Endothelial cell (in vitro differentiated cells): ENCODE data around the gene NMNAT2. TPM values are rescaled to one million over a fixed set of nuclear protein-coding genes. Genes with fewer than 3 reads are reported as not detected.

ENCODE experiments used
- DNase-seq: peaks from one replicate; pipeline ENCODE4 v3.0.0; 2021; ENCODE audit warnings: low spot score
- H3K27ac Mint-ChIP-seq: one replicate; pipeline ENCODE4 v1.8.0; 2021; ENCODE audit warnings: mixed read lengths, inconsistent platforms; ENCODE audit not compliant: unreplicated experiment
- H3K27me3 Mint-ChIP-seq: one replicate; pipeline ENCODE4 v1.8.0; 2021; ENCODE audit warnings: mild to moderate bottlenecking, moderate library complexity, mixed read lengths, inconsistent platforms; ENCODE audit not compliant: unreplicated experiment
- H3K36me3 Mint-ChIP-seq: one replicate; pipeline ENCODE4 v1.8.0; 2021; ENCODE audit warnings: mild to moderate bottlenecking, low read depth, mixed read lengths, inconsistent platforms; ENCODE audit not compliant: unreplicated experiment
- H3K4me1 Mint-ChIP-seq: one replicate; pipeline ENCODE4 v1.8.0; 2021; ENCODE audit warnings: mild to moderate bottlenecking, mixed read lengths, inconsistent platforms; ENCODE audit not compliant: unreplicated experiment
- H3K4me3 Mint-ChIP-seq: one replicate; pipeline ENCODE4 v1.8.0; 2021; ENCODE audit warnings: mild to moderate bottlenecking, mixed read lengths, inconsistent platforms; ENCODE audit not compliant: unreplicated experiment
- H3K9me3 Mint-ChIP-seq: one replicate; pipeline ENCODE4 v1.8.0; 2021; ENCODE audit warnings: mixed read lengths, inconsistent platforms; ENCODE audit not compliant: unreplicated experiment
- total RNA-seq: library from RNA; stranded (reverse); fragmentation: NEBNext Ultra II Directional; extraction: Animal tissue kit (Norgen Biotek cat#: 25700); gene quantifications from one replicate; pipeline ENCODE4 v1.2.1, GENCODE V29; 2021; ENCODE audit not compliant: unreplicated experiment
- TF ChIP-seq, protein P1 (sequence below): fragments of 200-600 bp; sonication (generic); IDR thresholded peaks from one replicate; pipeline ENCODE4 v1.5.0; 2021; ENCODE audit warnings: antibody characterized with exemption; ENCODE audit not compliant: unreplicated experiment

NMNAT2 gene
- total RNA-seq, 1 donor from 2014 or later, result 1.7 TPM

GRCh38 chr1:183449223-183449770 is 31.1 kb upstream of the NMNAT2 start:
- TF ChIP-seq, protein P1, sequence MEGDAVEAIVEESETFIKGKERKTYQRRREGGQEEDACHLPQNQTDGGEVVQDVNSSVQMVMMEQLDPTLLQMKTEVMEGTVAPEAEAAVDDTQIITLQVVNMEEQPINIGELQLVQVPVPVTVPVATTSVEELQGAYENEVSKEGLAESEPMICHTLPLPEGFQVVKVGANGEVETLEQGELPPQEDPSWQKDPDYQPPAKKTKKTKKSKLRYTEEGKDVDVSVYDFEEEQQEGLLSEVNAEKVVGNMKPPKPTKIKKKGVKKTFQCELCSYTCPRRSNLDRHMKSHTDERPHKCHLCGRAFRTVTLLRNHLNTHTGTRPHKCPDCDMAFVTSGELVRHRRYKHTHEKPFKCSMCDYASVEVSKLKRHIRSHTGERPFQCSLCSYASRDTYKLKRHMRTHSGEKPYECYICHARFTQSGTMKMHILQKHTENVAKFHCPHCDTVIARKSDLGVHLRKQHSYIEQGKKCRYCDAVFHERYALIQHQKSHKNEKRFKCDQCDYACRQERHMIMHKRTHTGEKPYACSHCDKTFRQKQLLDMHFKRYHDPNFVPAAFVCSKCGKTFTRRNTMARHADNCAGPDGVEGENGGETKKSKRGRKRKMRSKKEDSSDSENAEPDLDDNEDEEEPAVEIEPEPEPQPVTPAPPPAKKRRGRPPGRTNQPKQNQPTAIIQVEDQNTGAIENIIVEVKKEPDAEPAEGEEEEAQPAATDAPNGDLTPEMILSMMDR, result no peak
- H3K4me1 Mint-ChIP-seq, result peaks cover 1% of the 10 kb centered on the region
- no peaks in the 10 kb centered on the region for H3K36me3 Mint-ChIP-seq
- H3K27me3 Mint-ChIP-seq, result no peaks in the 10 kb centered on the region
- no peak overlapping the region for H3K4me3 Mint-ChIP-seq
- no peak for DNase-seq
- no peaks in the 10 kb centered on the region for H3K9me3 Mint-ChIP-seq
- H3K27ac Mint-ChIP-seq, result no peak overlapping the region

DNA sequence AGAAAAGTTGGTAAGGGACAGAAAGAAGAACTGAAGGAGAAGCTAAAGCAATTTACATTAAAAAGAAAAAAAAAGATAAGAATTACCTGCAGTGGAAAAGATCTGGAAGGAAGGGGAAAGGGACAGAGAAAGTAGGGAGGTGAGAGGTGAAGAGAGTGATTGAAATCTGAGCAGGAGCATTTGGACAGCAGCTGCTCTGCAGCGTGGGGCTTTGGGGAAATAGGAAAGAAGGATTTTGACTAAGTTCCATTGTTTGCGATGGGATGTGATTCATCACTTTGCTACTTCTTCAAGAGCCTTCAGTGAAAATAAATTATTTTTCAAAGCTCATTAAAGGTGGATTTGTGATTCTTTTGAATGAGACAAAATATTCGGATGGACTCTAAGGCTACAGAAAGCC is 26.1 kb upstream of the NMNAT2 start:
- Mint-ChIP-seq H3K4me1 (peaks cover 10% of the 10 kb centered on the region), H3K27me3 (no peaks in the 10 kb centered on the region), H3K9me3 (no peaks in the 10 kb centered on the region), H3K36me3 (no peaks in the 10 kb centered on the region), H3K4me3 (no peak overlapping the region), H3K27ac (peak overlapping the region; percentile 68)
- TF ChIP-seq, protein P1, result no peak
- no peak for DNase-seq

- H3K27me3 Mint-ChIP-seq, result no peaks in the 10 kb centered on the region
- H3K4me3 Mint-ChIP-seq, result no peak overlapping the region
These were observed 25.3 kb upstream of the NMNAT2 start for GRCh38 chr1:183443466-183443865.

DNA sequence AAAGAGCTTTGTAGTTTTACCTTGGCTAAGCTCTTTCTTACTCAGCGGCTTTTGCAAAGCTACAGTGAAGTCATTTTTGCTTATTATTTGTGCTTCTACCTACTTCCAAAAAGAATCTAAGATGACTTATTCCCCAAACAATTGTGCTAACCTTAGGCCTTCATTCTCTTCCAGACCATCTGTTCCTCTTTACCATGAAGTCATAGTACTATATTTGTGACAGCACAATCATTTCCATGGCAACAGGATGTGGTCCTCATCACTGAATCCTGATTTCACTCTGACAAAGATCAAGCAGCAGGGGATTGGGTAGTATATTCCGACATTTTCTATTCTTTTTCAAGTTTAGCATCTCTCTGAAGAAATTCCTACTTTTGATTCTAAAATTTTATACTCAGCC is 24.8 kb upstream of the NMNAT2 start:
- TF ChIP-seq, protein P1, result no peak
- no peak overlapping the region for H3K4me3 Mint-ChIP-seq
- DNase-seq, result no peak
- peaks cover 10% of the 10 kb centered on the region for H3K4me1 Mint-ChIP-seq
- no peaks in the 10 kb centered on the region for H3K9me3 Mint-ChIP-seq
- no peaks in the 10 kb centered on the region for H3K27me3 Mint-ChIP-seq
- H3K36me3 Mint-ChIP-seq, result no peaks in the 10 kb centered on the region
- H3K27ac Mint-ChIP-seq, result peak overlapping the region; percentile 58

More at GRCh38 chr1:183443466-183443865, 25.3 kb upstream of the NMNAT2 start:
- TF ChIP-seq, protein P1, result no peak
- H3K36me3 Mint-ChIP-seq, result no peaks in the 10 kb centered on the region
- no peaks in the 10 kb centered on the region for H3K9me3 Mint-ChIP-seq
- no peak for DNase-seq
- peaks cover 10% of the 10 kb centered on the region for H3K4me1 Mint-ChIP-seq
- peak overlapping the region; percentile 58 for H3K27ac Mint-ChIP-seq

- Mint-ChIP-seq H3K36me3 (no peaks in the 10 kb centered on the region), H3K27ac (no peak overlapping the region), H3K27me3 (no peaks in the 10 kb centered on the region), H3K9me3 (no peaks in the 10 kb centered on the region), H3K4me1 (peaks cover 5% of the 10 kb centered on the region), H3K4me3 (no peak overlapping the region)
- DNase-seq, result no peak
- TF ChIP-seq, protein P1, result no peak
These were observed 19.9 kb upstream of the NMNAT2 start for GRCh38 chr1:183438060-183438459.
